ENCODE measurements around the gene C13orf46. TPM values are rescaled to one million over a fixed set of nuclear protein-coding genes. Genes with fewer than 3 reads are reported as not detected.

Gene C13orf46
- polyA plus RNA-seq, 1 experiment, result 0.65 TPM

GRCh38 chr13:114004420-114005205 is 30.7 kb upstream of the C13orf46 start:
- Histone ChIP-seq H3K36me3 (ENCODE audit: control insufficient read depth, insufficient read depth, low read length) (peaks cover 26% of the 10 kb centered on the region), H3K27me3 (ENCODE audit: control insufficient read depth, insufficient read depth, low read length) (no peaks in the 10 kb centered on the region), H3K4me3 (ENCODE audit: low read depth, low read length) (no peak overlapping the region)
- ChIA-PET POLR2A (no interaction called here), CTCF (interaction anchor here (1.6 kb wide), 1 partner anchor 11 kb away, joined by 5 read pairs; no protein-coding TSS in a partner anchor)
- no peak for DNase-seq (ENCODE audit: low read depth)
- TF ChIP-seq CTCF (IDR thresholded peaks at IDR 0.05; ENCODE audit: insufficient read depth, low read depth, low read length), result no peak

- CTCF ChIA-PET, result interaction anchor here (1.0 to 1.6 kb wide), 3 partner anchors 9 to 337 kb away, joined by 3 to 5 read pairs (median 5); no protein-coding TSS in a partner anchor
- POLR2A ChIA-PET, result no interaction called here
- Histone ChIP-seq H3K36me3 (ENCODE audit: control insufficient read depth, insufficient read depth, low read length) (peaks cover 28% of the 10 kb centered on the region), H3K4me3 (ENCODE audit: low read depth, low read length) (no peak overlapping the region), H3K27me3 (ENCODE audit: control insufficient read depth, insufficient read depth, low read length) (no peaks in the 10 kb centered on the region)
- no peak for TF ChIP-seq CTCF (IDR thresholded peaks at IDR 0.05; ENCODE audit: insufficient read depth, low read depth, low read length)
- no peak for DNase-seq (ENCODE audit: low read depth)
Observed at GRCh38 chr13:114002771-114003321, 29.0 kb upstream of the C13orf46 start.

GRCh38 chr13:114002009-114002544 is 28.2 kb upstream of the C13orf46 start:
- DNase-seq (ENCODE audit: low read depth), result no peak
- no peaks in the 10 kb centered on the region for H3K27me3 ChIP-seq (ENCODE audit: control insufficient read depth, insufficient read depth, low read length)
- TF ChIP-seq CTCF (IDR thresholded peaks at IDR 0.05; ENCODE audit: insufficient read depth, low read depth, low read length), result no peak
- no peak overlapping the region for H3K4me3 ChIP-seq (ENCODE audit: low read depth, low read length)
- ChIA-PET CTCF (interaction anchor here (1.4 kb wide), 1 partner anchor 13 kb away, joined by 5 read pairs; no protein-coding TSS in a partner anchor), POLR2A (no interaction called here)
- H3K36me3 ChIP-seq (ENCODE audit: control insufficient read depth, insufficient read depth, low read length), result peaks cover 28% of the 10 kb centered on the region

GRCh38 chr13:114001331-114002008 is 27.6 kb upstream of the C13orf46 start:
- H3K27me3 ChIP-seq (ENCODE audit: control insufficient read depth, insufficient read depth, low read length), result no peaks in the 10 kb centered on the region
- H3K36me3 ChIP-seq (ENCODE audit: control insufficient read depth, insufficient read depth, low read length), result peaks cover 33% of the 10 kb centered on the region
- DNase-seq (ENCODE audit: low read depth), result no peak
- ChIA-PET POLR2A (no interaction called here), CTCF (no interaction called here)
- H3K4me3 ChIP-seq (ENCODE audit: low read depth, low read length), result no peak overlapping the region
- no peak for TF ChIP-seq CTCF (IDR thresholded peaks at IDR 0.05; ENCODE audit: insufficient read depth, low read depth, low read length)
